GM18951 (cell line): Measurements from ENCODE around the gene PRSS2.

ENCODE experiments used
- POLR2A ChIP-seq: IDR thresholded peaks from 4 replicates; pipeline ENCODE4 v1.6.1; 2011; ENCODE audit warnings: mild to moderate bottlenecking; ENCODE audit not compliant: insufficient read length, insufficient read depth; ENCODE audit errors: extremely low read depth
- in situ Hi-C: fragments of 300-500 bp; cut with MboI; formaldehyde crosslinking; loops from one replicate; pipeline ENCODE4 v1.12.0; 2022; ENCODE audit warnings: low sequenced_read_pairs, mixed read lengths, inconsistent platforms; ENCODE audit not compliant: unreplicated experiment

PRSS2 gene

DNA sequence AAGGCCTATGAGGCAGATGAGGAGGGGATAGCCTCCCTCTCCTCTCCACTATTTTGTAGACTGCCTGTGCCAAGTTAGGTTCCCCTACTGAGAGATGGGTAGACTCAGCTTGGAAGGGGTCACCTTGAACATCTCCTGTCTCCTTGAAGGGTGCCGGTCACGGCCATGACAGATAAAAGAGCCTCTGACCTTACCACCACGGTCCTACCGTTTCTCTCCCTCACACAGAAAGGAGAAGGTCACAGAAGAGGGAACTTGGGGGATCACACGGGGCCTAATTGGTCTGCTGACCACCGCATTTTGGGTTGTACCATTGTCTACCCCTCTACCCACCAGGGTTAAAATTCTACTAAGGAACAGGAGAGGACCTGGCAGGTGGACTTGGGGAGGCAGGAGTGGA is 17.0 kb downstream of the PRSS2 start:
- no peak for TF ChIP-seq POLR2A
- in situ Hi-C loops = no loop called here

DNA sequence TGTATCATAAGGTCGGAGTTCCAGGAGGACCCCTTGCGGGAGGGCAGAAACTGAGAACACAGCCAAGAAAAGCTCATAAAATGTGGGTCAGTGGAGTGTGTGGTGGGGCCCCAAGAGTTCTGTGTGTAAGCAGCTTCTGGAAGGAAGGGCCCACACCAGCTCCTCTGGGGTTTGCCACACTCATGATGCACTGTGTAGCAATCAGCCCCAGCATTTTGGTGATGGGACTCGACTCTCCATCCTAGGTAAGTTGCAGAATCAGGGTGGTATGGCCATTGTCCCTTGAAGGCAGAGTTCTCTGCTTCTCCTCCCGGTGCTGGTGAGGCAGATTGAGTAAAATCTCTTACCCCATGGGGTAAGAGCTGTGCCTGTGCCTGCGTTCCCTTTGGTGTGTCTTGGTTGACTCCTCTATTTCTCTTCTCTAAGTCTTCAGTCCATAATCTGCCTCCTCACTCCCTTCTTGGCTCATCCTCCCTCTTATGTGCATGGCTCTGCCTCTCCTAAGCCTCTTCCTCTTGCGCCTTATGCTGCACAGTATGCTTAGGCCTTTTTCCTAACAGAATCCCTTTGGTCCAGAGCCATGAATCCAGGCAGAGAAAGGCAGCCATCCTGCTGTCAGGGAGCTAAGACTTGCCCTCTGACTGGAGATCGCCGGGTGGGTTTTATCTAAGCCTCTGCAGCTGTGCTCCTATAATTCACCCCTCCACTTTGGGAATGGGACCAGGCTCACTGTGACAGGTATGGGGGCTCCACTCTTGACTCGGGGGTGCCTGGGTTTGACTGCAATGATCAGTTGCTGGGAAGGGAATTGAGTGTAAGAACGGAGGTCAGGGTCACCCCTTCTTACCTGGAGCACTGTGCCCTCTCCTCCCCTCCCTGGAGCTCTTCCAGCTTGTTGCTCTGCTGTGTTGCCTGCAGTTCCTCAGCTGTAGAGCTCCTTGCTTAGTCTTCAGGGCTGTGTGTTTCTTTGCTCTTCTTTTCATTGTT is 17.8 kb downstream of the PRSS2 start:
- TF ChIP-seq POLR2A = no peak
- in situ Hi-C loops = no loop called here

DNA sequence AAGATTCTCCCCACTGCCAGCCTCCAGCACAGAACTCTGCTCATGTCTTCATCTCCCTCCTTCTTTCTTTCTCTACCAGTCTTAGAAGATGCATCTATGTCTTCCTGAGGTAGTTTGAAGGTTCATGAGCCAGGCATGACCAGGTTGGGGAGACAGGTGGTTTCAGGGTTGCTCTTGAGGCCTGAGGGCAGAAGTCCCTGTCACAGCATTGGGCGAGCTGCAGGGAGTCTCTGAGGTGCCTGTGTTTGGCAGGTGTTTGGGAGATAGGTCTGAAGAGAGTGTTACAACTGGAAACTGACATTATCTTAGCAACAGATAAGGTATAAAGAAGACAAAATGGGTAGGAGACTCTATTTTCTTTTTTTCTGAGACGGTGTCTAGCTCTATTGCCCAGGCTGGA is 18.7 kb downstream of the PRSS2 start:
- in situ Hi-C loops = no loop called here

DNA sequence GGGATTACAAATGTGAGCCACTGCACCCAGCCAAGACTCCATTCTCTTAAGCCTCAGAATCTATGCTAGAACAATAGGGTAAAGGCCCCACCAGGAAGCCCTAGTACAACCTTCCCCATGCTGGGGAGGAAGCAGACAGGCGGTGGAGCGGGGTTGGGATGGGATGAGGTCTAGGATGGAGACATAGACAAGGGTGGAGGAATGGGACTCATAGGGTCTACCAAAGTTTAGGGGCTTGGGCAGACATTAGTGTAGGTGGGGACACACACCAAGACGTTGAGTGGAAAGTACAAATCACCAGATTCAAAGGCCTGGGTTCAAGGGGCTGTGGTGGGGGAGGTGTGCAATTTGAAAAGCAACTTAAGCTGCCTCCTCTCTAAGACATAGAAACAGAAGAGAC is 19.3 kb downstream of the PRSS2 start:
- in situ Hi-C loops = no loop called here
- no peak for TF ChIP-seq POLR2A

More for the DNA sequence above, 18.7 kb downstream of the PRSS2 start:
- TF ChIP-seq POLR2A = no peak

DNA sequence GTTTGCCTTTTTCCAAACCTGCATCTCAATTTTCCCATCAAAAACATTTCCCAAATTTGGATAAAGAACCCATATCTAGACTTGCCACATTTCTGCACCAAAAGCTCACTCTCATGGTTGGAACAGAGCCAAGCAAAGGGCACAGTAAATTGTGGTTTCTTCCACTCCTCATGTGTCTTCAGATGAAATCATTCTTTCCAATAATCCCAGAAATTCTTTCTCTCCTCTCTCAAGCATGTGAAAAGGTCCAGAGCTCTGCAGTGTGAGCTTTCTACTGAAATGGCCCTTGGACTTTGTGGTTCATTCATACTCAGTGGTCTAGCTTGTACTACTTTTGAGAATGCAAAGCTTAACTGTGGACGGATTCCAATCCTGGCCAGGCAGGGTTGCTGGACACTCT is 19.8 kb downstream of the PRSS2 start:
- in situ Hi-C loops = no loop called here
- TF ChIP-seq POLR2A = no peak

DNA sequence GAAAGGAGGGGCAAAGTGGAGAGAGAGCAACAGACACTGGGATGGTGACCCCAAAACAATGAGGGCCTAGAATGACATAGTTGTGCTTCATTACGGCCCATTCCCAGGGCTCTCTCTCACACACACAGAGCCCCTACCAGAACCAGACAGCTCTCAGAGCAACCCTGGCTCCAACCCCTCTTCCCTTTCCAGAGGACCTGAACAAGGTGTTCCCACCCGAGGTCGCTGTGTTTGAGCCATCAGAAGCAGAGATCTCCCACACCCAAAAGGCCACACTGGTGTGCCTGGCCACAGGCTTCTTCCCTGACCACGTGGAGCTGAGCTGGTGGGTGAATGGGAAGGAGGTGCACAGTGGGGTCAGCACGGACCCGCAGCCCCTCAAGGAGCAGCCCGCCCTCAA is 20.7 kb downstream of the PRSS2 start:
- in situ Hi-C loops = no loop called here
- TF ChIP-seq POLR2A = no peak

DNA sequence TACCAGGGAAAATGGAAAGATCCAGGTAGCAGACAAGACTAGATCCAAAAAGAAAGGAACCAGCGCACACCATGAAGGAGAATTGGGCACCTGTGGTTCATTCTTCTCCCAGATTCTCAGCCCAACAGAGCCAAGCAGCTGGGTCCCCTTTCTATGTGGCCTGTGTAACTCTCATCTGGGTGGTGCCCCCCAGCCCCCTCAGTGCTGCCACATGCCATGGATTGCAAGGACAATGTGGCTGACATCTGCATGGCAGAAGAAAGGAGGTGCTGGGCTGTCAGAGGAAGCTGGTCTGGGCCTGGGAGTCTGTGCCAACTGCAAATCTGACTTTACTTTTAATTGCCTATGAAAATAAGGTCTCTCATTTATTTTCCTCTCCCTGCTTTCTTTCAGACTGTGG is 21.4 kb downstream of the PRSS2 start:
- no peak for TF ChIP-seq POLR2A
- in situ Hi-C loops = no loop called here

DNA sequence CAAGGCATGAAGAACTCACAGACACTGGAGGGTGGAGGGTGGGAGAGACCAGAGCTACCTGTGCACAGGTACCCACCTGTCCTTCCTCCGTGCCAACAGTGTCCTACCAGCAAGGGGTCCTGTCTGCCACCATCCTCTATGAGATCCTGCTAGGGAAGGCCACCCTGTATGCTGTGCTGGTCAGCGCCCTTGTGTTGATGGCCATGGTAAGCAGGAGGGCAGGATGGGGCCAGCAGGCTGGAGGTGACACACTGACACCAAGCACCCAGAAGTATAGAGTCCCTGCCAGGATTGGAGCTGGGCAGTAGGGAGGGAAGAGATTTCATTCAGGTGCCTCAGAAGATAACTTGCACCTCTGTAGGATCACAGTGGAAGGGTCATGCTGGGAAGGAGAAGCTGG is 21.8 kb downstream of the PRSS2 start:
- in situ Hi-C loops = no loop called here
- no peak for TF ChIP-seq POLR2A

DNA sequence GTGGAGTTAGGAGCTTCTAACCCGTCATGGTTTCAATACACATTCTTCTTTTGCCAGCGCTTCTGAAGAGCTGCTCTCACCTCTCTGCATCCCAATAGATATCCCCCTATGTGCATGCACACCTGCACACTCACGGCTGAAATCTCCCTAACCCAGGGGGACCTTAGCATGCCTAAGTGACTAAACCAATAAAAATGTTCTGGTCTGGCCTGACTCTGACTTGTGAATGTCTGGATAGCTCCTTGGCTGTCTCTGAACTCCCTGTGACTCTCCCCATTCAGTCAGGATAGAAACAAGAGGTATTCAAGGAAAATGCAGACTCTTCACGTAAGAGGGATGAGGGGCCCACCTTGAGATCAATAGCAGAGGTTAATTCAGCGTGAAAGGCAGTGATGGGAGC is 22.4 kb downstream of the PRSS2 start:
- in situ Hi-C loops = no loop called here
- TF ChIP-seq POLR2A = no peak

DNA sequence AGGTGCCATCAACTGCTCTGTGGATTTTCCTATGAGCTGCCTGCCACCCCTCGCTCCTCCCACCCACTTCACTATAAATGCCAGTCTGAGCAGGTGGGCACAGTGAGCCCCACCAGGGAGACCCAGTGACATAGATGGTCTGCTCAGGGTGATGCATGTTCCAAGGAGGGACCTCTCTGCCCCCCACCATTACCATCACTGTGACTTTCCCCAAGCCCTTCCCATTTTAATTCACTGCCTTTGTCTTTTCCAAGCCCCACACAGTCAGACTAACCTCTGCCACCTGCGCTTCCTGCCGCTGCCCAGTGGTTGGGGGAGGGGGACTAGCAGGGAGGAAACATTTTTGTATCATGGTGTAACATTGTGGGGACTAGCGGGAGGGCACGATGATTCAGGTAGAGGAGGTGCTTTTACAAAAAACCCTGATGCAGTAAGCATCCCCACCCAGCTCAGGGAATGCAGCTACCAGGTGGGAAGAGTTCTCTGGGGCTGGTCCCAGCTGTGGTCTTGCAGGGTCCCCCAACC is 24.6 kb downstream of the PRSS2 start:
- TF ChIP-seq POLR2A = no peak
- in situ Hi-C loops = no loop called here

DNA sequence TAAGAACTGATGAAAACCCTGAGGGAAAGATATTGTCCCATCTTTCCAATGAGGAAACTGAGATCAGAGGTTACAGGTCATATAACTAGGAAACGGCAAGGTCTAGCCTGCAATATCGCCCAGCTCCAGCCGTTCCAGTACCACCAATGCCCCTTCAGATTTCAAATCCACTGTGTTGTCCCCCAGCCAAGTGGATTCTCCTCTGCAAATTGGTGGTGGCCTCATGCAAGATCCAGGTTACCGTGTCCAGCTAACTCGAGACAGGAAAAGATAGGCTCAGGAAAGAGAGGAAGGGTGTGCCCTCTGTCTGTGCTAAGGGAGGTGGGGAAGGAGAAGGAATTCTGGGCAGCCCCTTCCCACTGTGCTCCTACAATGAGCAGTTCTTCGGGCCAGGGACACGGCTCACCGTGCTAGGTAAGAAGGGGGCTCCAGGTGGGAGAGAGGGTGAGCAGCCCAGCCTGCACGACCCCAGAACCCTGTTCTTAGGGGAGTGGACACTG is 25.3 kb downstream of the PRSS2 start:
- TF ChIP-seq POLR2A = no peak
- in situ Hi-C loops = no loop called here

DNA sequence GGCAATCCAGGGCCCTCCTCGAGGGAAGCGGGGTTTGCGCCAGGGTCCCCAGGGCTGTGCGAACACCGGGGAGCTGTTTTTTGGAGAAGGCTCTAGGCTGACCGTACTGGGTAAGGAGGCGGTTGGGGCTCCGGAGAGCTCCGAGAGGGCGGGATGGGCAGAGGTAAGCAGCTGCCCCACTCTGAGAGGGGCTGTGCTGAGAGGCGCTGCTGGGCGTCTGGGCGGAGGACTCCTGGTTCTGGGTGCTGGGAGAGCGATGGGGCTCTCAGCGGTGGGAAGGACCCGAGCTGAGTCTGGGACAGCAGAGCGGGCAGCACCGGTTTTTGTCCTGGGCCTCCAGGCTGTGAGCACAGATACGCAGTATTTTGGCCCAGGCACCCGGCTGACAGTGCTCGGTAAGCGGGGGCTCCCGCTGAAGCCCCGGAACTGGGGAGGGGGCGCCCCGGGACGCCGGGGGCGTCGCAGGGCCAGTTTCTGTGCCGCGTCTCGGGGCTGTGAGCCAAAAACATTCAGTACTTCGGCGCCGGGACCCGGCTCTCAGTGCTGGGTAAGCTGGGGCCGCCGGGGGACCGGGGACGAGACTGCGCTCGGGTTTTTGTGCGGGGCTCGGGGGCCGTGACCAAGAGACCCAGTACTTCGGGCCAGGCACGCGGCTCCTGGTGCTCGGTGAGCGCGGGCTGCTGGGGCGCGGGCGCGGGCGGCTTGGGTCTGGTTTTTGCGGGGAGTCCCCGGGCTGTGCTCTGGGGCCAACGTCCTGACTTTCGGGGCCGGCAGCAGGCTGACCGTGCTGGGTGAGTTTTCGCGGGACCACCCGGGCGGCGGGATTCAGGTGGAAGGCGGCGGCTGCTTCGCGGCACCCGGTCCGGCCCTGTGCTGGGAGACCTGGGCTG is 26.0 kb downstream of the PRSS2 start:
- in situ Hi-C loops = no loop called here
- TF ChIP-seq POLR2A = no peak
